ENCODE measurements around the gene ISG15.

ISG15 gene
- total RNA-seq = 21.1 to 33.3 reads per million in 2 experiments

- peak; percentile 83 for DNase-seq (ENCODE audit: low read depth)
Measured at GRCh38 chr1:1013105-1013921, at the start of gene ISG15. TSS of gene ISG15 (plus strand) at chr1:1013497. CDS start at chr1:1013574, 77 bp downstream.

- no peak for DNase-seq (ENCODE audit: low read depth)
Measured at GRCh38 chr1:963746-964525, 49.4 kb upstream of the ISG15 start.

- no peak for DNase-seq (ENCODE audit: low read depth)
Measured at GRCh38 chr1:964691-965525, 48.4 kb upstream of the ISG15 start.

GRCh38 chr1:965526-966134 lies 47.7 kb upstream of the ISG15 start:
- DNase-seq (ENCODE audit: low read depth) = no peak

GRCh38 chr1:966135-966703 lies 47.1 kb upstream of the ISG15 start, which contains the start of gene PLEKHN1:
TSS of gene PLEKHN1 (plus strand) at chr1:966482. CDS start at chr1:966532, 50 bp downstream.
- DNase-seq (ENCODE audit: low read depth) = no peak

- DNase-seq (ENCODE audit: low read depth) = peak; percentile 62
Measured at GRCh38 chr1:966704-967300, 46.5 kb upstream of the ISG15 start.

GRCh38 chr1:967466-968343 lies 45.6 kb upstream of the ISG15 start:
- DNase-seq (ENCODE audit: low read depth) = no peak

GRCh38 chr1:969260-969855 lies 43.9 kb upstream of the ISG15 start:
- DNase-seq (ENCODE audit: low read depth) = no peak

GRCh38 chr1:970242-970972 lies 42.9 kb upstream of the ISG15 start:
- DNase-seq (ENCODE audit: low read depth) = no peak

GRCh38 chr1:970973-971730 lies 42.1 kb upstream of the ISG15 start:
- no peak for DNase-seq (ENCODE audit: low read depth)

GRCh38 chr1:971751-972506 lies 41.4 kb upstream of the ISG15 start:
- DNase-seq (ENCODE audit: low read depth) = no peak

- DNase-seq (ENCODE audit: low read depth) = no peak
Measured at GRCh38 chr1:972726-973458, 40.4 kb upstream of the ISG15 start.

GRCh38 chr1:973459-974292 lies 39.6 kb upstream of the ISG15 start:
- no peak for DNase-seq (ENCODE audit: low read depth)

GRCh38 chr1:974293-974640 lies 39.0 kb upstream of the ISG15 start:
- no peak for DNase-seq (ENCODE audit: low read depth)

- no peak for DNase-seq (ENCODE audit: low read depth)
Measured at GRCh38 chr1:974687-975328, 38.5 kb upstream of the ISG15 start.

Data from T follicular helper cell (primary cell).